Measurements from ENCODE around the gene CEP85.

Gene CEP85

GRCh38 chr1:26278724-26279455, 44.9 kb downstream of the CEP85 start:
- DNase-seq (ENCODE audit: low read depth) = no peak

GRCh38 chr1:26279456-26280332, 45.7 kb downstream of the CEP85 start, which contains the start of gene SH3BGRL3:
Gene SH3BGRL3, plus strand, starts transcription at chr1:26280086. Its CDS starts 70 bp downstream, at chr1:26280156.
- peak; percentile 78 for DNase-seq (ENCODE audit: low read depth)

GRCh38 chr1:26280333-26281042, 46.5 kb downstream of the CEP85 start:
- DNase-seq (ENCODE audit: low read depth) = no peak

DNA sequence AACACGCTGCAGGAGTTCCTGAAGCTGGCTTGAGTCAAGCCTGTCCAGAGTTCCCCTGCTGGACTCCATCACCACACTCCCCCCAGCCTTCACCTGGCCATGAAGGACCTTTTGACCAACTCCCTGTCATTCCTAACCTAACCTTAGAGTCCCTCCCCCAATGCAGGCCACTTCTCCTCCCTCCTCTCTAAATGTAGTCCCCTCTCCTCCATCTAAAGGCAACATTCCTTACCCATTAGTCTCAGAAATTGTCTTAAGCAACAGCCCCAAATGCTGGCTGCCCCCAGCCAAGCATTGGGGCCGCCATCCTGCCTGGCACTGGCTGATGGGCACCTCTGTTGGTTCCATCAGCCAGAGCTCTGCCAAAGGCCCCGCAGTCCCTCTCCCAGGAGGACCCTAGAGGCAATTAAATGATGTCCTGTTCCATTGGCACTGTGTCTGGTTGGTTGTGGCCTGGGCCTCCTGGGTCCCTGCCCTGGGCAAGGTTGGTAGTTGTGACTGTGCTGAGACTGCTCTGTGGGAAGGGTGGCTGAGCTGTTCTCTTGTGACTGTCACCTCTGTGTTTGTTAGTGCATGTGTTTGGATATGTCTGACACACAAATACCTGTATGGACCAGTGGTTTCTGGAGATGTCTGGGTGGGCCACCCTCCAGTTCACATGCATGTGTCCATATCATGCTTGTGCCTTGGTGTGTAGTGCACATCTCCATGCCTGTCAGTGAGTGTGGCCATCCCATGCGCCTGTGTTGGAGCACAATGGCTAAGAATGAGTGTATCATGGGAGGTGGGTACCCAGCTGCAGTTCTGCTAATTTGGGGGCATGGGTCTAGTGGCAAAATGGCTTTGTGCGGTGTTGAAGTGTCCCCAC, 47.3 kb downstream of the CEP85 start:
- DNase-seq (ENCODE audit: low read depth) = no peak

- no peak for DNase-seq (ENCODE audit: low read depth)
These were observed 48.0 kb downstream of the CEP85 start for GRCh38 chr1:26281971-26282370.

- no peak for DNase-seq (ENCODE audit: low read depth)
These were observed 48.5 kb downstream of the CEP85 start for GRCh38 chr1:26282401-26282918.

DNA sequence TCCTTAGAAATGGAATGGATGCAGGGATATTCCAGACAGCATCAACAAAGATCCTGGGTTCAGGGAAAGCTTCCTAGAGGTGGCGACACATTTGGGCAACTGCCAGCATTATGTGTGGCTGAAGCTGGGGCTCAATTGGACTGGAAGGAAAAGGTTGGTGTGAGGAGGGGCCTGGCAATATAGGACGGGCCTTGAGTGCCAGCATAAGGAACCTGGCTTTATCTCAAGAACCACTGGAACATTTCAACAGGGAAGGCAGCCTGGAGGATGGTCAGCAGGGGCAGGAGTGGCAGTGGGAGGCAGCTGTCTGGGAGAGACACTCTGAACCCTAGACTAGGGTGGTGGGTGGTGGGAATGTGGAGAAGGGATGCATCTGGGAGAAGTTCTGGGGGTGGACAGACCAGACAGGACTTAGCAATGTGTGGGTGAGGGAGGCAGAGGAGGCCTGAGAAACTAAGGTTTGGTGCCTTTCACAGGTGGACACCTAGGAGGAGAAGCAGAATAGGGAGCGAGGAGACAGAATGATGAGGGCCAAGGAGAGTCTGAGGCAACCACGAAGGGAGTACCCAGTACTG, 49.4 kb downstream of the CEP85 start:
- DNase-seq (ENCODE audit: low read depth) = no peak

- DNase-seq (ENCODE audit: low read depth) = no peak
These were observed 50.0 kb downstream of the CEP85 start for GRCh38 chr1:26283871-26284596.

DNA sequence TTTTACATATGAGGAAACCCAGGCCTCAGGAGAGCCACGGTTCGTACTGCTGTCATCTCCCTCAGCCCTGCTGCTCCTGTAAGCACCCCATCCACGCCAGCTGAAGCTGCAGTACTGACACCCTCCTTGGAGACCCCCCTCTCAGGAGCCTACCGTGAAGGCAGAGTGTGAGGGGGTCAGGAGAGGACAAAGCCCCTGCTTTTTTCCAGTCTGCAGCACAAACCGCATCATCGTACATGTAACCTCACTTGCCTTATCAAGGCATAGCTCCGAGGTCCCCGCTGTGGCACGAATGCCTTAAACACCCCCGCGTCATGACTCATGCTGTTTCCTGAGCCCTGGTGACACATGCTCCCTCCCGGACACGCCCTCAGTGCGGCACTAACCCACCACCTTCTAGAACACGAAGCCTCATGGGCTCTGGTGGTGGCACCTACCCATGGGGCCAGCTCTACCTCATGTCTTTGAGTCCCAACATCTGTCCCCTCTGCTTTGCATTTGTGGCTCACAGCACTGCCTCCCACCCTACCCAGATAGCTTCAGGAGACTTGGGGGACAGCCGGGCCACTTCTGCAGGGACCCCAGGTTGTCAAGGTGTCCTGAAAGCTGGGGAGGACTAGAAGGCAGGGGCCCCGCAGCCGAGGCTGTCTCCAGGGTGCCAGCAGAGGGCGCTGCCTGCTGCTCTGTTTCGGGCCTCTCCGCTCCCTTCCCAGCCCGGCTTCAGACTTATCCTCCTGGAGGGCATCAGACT, 50.8 kb downstream of the CEP85 start:
- DNase-seq (ENCODE audit: low read depth) = peak; percentile 93

DNA sequence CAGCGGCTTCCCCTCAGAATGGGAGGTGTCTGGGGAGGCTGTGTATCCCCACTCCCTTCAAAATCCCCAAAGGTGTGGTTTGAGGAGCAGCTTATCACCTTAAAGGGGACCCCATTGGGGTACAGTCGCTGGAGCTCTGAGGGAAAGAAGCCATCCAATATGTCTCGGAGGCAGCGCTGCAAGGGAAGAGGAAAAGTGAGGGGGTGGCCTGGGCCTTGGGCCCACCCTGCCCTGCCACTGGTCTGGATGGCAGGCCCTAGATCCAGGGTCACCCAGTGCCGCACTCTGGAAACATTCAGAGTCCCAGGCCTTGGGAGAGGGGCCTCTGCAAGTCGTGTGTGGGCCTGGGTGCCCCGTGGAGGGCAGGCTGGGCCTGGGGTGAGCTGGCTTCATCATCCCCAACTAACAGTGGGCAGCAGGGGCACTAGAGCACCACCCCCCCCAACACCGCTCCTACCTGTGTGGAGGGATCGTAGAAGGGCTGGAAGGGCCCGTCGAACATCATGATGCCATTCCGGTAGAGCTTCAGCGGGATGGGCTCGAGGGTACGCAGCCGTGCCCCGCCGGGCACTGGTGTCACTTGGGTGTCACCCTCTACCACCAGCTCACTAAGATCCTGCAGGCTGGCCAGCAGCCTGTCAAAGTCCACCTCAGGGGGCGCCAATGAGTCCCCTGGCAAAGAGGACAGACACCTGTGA, 51.5 kb downstream of the CEP85 start:
- DNase-seq (ENCODE audit: low read depth) = no peak

DNA sequence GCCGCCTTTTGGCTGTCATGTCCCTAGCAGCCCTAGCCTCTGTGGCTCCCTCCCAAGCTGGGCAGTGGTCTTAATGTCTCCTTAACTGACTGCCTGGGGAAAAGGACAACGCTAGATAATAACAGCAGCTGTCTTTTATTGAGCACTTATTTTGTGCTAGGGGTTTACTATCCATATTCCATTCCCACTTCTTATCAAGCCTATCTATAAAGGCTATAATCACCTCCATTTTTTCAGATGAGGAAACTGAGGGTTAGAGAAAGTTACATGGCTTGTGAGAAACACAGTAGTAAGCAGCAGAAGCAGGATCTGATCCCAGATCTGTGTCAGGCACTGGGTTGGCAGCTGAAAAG, 52.0 kb downstream of the CEP85 start:
- no peak for DNase-seq (ENCODE audit: low read depth)

DNA sequence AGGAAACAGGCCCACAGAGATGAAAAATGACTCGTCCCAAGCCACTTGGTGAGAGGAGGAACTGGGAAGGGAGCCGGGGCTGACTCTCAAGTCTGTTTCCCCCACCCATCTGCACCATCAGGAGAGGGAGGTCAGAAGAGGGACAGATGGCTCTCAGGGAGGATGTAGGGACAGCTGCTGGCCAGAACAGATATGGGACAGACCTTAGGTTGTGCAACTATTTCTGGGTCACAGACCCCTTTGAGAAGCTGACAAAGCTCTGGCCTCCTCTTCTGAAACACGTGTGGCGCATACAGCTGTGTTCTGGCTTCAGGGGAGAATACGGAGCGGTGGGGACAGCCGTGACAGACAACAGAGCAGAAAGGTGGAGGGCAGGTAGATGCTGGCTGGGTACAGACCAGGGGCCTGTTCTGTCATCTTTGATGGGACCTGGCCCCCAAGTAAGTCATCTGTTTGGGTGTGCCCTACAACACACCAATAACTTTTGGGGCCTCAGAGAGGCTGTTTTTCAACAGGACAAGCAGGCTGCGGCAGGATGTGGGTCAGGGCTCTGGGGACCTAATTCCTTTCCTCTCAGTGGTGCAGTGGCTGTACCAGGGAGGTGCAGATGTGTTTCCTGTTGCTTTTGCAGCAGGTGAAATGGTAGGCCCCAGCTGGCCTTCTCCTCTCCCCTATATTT, 53.2 kb downstream of the CEP85 start:
- DNase-seq (ENCODE audit: low read depth) = no peak

DNA sequence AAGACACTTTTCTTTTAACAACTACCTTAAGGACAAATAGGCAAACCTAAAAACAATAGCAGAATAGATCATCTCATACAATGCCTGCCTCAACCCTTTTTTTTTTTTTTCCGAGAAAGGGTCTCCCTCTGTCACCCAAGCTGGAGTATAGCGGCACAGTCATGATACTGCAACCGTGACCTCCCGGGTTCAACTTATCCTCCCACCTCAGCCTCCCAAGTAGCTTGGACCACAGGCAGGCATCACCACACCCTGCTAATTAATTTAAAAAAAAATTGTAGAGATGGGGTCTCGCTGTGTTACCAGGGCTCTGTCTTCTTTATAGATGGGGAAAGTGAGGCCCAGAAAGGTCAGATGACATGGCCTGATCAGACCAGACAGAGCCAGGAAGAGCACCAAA, 53.8 kb downstream of the CEP85 start:
- no peak for DNase-seq (ENCODE audit: low read depth)

DNA sequence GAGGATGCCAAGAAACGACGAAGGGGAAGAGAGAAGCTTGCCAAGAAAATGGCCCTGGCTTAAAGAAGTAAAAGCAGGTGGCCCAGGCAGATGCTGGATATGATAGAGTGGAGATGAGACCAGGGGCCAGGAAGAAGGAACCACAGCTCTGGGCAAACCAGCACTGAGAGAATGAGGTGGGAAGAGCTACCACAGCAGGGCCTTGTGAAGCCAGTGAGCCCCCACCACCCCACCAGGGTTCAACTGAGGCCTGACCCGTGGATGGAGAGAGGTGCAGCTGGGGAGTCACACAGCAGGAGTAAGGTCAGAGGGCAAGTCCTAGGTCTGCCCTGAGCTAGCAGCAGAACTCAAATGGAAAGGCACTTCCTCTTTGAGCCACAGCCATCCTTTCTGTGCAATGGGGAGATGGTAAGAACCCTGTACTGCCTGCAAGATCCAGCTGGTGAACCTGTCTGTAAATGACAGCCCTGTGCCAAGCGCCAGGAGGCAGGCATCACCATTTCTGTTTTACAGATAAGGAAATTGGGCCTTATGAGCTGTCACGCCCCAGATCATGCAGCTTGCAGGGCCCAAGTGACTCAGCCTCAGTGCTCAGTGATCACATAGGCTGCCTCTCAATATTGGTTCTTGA, 54.4 kb downstream of the CEP85 start:
- no peak for DNase-seq (ENCODE audit: low read depth)

DNA sequence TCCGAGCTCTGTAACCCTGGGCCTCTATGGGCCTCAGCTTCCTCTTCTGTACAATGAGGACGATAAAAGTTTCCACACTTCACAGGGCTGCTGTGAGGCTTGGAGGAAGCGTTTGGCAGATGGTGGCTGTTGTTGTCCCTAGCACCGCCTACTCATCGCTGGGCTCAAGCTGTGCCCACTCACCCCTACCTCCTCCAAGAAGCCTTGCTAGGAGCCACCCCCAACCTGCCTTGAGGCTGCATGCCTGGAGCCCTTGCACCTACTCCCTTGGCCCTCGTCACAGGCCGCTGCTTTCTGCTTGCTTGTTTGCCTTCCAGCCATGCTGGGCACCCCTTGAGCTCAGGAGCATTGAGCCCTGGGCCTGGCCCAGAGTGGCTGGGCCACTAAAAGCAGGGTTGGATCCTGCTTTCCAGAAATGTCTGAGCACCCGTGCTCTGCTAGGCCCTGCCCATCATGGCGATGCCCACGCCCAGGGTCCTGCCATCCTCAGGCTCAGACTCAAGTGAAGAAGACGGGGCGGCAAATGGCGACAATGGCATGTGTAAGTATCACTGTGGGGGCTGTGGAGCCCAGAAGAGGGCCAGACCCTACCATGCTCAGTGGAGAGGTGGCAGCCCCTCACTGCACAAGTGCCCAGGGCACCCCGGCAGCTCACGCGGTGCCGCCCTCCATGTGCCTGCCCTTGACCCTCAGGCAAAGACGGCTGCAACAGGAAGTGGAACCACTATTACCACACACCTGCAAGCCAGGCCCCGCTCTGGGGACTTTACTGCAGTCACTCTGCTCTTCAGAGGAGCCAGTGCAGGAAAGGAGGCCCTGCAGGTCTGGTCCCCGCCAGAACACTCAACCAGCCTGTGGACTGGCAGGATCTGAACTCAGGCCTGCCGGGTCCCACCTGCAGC, 55.4 kb downstream of the CEP85 start:
- no peak for DNase-seq (ENCODE audit: low read depth)

GRCh38 chr1:26290122-26290881, 56.3 kb downstream of the CEP85 start:
- no peak for DNase-seq (ENCODE audit: low read depth)
